CD4-positive, alpha-beta T cell treated with Interleukin-15 for 4 hours (primary cell): Measurements from ENCODE around the gene SELENBP1.
"Not testable (repeated sequence)": the region's sequence is repeated elsewhere in the genome, so short reads cannot be mapped to it uniquely, and the experiment has no call there.

Experiments used
- DNase-seq: peaks from one replicate; pipeline ENCODE4 v3.0.0-alpha.2; 2020; ENCODE audit warnings: low spot score

SELENBP1 gene

GRCh38 chr1:151377150-151377884, 4.8 kb upstream of the SELENBP1 start:
- DNase-seq, result no peak

DNA sequence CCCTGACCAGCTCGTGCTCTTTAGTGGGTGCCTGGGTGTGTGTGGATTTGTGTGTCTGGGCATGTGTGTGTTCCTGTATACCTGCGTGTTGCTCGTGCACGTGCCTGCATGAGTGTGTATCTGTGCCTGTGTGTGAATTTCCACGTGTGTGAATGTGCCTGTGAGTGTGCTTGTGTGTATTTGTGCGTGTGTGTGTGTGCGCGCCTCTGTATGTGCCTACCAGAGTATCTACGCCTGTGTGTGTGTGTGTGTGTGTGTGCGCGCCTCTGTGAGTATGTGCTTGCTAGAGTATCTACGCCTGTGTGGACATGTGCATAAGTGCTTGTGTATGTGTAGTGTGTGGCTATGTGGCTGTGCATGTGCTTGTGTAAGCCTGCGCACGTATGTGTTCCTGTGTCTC, 691 bp upstream of the SELENBP1 start:
- DNase-seq, result no peak

DNA sequence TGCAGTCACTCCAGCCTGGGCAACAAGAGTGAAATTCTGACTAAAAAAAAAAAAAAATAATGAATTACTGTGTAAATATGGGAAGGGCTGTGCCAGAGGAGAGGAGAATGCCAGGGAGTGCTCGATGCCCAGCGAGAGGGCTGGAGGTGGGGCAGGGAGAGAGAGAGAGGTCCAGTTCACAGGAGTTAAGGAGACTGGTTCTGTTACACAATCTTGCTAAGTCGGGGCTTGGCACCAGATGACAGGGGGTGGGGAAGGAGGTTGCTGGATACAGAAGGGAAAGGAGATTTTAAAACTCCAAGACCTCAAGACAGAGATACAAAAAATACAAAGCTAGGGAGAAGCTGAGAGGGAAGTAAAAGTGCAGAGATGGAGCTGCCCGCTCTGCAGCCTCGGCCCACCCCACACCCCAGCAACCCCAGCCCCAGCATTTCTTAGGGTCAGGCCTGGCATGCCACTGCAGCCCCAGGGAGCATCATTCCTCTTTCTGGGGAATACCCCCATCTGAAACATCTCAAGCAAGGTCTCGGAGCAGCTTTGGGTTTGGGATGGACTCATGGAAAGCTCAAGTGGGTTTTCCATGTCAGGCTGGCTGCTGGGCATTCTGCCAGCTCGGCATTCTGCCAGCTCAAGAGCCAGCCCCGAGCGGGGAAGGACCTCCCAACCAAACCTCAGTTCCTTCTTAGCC, 991 bp downstream of the SELENBP1 start:
- no peak for DNase-seq

GRCh38 chr1:151370211-151370911, 2.1 kb downstream of the SELENBP1 start:
- DNase-seq, result no peak

GRCh38 chr1:151369621-151370048, 2.9 kb downstream of the SELENBP1 start:
- DNase-seq, result no peak

GRCh38 chr1:151369302-151369610, 3.2 kb downstream of the SELENBP1 start:
- DNase-seq, result no peak

DNA sequence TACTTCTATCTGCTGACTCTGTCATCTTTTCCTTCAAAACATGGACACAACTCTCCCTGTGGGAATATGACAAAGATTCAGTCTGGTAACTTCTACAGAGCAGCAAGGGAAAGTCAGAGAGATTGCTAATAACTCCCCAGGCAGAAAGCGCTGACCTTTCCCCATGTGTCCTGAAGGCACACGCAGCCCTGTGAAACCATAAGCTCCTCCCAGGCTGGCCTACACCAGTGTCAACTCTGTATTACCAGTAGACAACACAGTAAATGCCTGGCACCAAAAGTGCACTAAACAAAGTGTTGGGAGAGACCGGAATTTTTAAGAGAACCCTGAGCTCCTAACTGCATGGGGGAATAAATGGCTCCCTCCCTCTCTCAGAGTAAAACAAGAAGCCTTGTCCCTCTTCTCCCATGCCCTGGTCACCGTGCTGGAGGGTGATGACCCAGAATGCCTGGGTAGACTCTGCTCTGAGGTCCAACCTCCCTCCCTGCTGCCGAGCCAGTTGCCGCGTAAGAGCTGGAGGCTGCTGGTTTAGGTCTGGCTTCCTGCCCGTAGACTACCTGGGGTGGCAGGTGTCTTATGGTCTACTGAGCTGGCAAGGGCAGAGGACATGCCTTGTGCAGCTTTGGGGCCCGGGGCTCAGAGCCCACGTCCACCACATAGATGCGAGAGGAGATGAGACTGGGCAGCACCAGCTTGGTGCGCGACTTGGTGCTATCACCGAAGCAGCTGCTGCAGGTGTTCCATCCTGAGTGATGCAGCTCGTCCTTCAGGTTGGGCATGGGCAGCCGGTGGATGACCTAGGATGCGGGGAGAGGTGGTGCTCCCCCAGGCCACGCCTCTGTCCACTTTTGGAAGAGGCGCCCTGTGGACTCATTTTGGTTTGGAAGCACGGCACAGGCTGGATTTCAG, 3.9 kb downstream of the SELENBP1 start:
- DNase-seq, result no peak

- no peak for DNase-seq
These were observed 4.7 kb downstream of the SELENBP1 start for GRCh38 chr1:151367658-151368392.

DNA sequence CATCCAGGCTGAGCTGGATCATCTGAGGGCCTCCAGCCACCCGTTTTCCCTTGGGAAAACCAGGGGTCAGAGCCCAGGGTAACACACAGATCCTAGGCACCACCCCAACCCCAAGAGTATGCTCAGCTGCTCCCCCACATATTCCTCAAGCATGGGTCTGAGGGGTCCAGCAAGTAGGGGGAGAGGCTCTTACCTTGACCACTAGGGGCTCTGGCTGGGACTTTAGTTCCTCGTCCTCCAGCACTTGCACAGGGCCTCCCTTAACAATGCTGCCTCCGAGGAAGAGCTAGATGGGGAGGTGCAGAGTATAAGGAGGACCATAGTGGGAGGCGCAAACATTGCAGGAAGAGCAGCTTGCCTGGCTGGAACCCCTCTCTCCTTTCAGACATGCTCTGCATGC, 7.5 kb downstream of the SELENBP1 start:
- DNase-seq, result no peak

DNA sequence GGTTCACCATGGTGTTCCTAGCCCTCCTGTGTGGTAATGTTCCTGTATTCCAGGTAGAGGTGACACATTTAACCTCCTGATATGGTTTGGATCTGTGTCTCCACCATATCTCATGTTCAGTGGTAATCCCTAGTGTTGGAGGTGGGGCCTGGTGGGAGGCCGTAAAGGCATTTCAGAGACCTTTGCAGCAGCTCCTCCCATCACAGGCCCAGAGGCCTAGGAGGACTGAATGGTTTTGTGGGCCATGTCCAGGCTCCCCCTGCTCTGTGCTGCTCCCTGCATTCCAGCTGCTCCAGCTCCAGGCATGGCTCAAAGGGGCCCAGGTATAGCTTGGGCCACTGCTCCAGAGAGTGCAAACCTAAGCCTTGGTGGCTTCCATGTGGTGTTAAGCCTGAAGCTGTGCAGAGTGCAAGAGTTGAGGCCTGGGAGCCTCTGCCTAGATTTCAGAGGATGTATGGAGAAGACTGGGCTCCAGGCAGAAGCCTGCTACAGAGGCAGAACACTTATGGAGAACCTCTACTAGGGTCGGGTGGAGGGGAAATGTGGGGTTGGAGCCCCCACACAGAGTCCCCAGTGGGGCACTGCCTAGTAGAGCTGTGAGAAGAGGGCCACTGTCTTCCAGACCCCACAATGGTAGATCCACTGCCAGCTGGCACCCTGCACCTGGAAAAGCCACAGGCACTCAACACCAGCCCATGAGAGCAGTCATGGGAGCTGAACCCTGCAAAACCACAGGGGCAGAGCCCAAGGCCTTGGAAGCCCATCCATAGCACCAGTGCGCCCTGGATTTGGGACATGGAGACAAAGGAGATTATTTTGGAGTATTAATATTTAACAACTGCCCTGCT, 10.0 kb downstream of the SELENBP1 start:
- no peak for DNase-seq

DNA sequence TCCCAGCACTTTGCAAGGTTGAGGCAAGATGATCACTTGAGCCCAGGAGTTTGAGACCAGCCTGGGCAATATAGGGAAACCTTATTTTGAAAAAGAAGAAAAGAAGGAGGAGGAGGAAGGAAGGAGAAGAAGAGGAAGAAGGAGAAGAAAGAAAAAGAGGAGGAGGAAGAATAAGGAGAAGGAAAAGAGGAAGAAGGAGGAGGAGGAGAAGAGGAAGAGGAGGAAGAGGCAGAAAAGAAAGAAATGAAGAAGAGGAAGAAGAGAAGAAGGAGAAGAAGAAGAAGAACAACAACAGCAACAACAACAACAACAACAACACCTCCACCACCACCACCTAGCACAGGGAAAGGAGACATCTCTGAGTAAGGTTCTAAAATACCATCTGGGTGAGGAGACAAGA, 10.6 kb downstream of the SELENBP1 start:
- no peak for DNase-seq

- no peak for DNase-seq
These were observed 15.8 kb downstream of the SELENBP1 start for GRCh38 chr1:151356696-151357095.

- no peak for DNase-seq
These were observed 20.3 kb downstream of the SELENBP1 start for GRCh38 chr1:151352021-151352718.

DNA sequence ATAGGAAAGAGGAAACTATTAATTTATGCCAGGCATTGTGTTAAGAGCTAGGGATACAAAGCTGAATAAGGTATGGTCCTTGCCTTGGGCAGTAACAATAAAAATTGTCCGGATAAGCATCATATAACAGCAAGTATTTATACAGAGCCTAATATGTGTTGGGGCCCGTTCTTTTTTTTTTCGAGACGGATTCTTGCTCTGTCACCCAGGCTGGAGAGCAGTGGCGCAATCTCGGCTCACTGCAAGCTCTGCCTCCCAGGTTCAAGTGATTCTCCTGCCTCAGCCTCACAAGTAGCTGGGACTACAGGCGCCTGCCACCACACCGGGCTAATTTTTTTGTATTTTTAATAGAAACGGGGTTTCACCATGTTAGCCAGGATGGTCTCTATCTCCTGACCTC, 22.2 kb downstream of the SELENBP1 start:
- DNase-seq, result not testable (repeated sequence)

DNA sequence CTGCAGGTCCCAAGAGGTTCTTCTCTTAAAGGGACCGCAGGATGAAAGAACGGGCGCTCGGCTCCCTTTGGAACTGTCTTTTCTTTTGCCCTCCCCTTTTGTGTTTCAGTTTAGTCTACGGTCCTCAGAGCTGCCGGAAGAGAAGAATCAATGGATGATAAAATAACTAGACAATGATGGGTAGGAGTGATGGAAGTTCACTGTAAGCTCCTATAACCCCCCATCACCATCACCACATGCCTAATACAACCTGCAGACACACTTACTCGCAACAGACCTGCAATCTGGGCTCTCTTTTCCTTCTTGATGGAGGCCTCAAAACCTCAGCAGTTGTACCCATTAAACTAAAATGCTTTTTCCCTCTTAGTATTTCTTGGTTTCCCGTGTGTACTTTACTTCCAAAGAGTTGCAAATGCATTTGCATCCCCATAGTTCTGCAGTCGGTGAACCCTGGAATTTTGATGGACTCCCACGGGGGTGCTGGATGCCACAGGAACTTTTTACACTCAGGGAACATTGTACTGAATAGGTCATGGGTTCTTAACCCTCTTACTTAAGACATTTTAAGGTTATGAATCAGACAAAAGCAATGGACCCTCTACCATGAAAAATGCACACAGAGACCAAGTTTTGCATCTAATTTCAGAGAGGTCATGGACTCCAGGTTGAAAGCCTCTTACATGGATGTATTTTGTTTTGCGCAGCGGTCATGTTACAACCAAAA, 24.8 kb downstream of the SELENBP1 start:
- DNase-seq, result no peak

DNA sequence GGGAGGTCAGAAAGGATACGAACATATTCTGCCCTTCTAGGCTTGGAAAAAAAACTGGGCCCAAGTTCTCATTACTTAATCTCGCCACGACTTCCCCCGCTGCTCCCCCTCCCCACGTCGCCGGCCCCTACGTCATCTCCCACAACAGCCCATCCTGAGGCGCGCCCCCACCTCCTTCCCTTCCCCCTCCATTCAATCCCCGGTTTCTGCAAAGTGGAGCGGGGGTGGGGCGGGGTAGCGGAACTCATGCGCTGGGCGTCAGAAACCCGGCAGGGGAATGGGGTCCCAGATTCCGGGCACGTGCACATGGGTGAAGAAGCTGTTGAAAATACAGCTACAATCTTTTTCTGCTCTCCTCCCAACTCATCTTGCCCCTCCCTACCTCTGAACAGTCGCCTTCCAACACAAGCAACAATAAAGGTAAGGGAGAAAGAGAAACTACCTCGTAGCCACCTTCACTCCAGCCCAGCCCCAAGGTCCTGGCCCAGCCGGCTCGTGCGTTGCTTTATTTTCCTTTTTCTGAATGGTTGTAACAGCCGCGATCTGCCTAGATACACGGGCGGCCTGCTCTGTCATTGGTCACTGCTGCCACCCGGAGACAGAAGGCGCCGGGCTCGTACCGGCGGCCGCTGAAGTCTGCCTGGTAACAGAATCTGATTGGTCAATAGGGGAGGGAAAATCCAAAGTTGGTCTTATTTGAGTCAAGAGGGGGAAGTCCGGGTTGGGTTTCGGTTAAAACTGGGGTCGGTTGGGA, 25.6 kb downstream of the SELENBP1 start, which contains the start of gene RFX5:
RFX5 (minus strand) TSS at position 484 of the 754 bp plus-strand sequence. CDS start 932 bp downstream, outside the sequence.
- peak; percentile 98 for DNase-seq

- DNase-seq, result no peak
These were observed 26.3 kb downstream of the SELENBP1 start for GRCh38 chr1:151346082-151346768.

- no peak for DNase-seq
These were observed 28.2 kb downstream of the SELENBP1 start for GRCh38 chr1:151344291-151344690.
